Stomach (tissue), 4 donors: Measurements from ENCODE around the gene LVRN.

Experiments
- POLR2A ChIP-seq, 4 donors: fragments of 450-650 bp; IDR thresholded peaks; one replicate each; pipeline ENCODE4 v1.6.1; 2016; ENCODE audit warnings: antibody characterized with exemption in 4 of 4, control low read depth in 2 of 4, mild to moderate bottlenecking in 1 of 4, moderate library complexity in 1 of 4
- TF ChIP-seq, protein P1 (sequence below), 7 experiments: fragments of 450-650 bp in 4 of 7; fragments of 200-600 bp in 3 of 7; sonication (generic) in 3 of 7; IDR thresholded peaks; one replicate each; pipeline ENCODE4 v1.5.1; 2016 to 2019; ENCODE audit warnings: antibody characterized with exemption in 7 of 7, control low read depth in 2 of 7, mild to moderate bottlenecking in 1 of 7

DNA sequence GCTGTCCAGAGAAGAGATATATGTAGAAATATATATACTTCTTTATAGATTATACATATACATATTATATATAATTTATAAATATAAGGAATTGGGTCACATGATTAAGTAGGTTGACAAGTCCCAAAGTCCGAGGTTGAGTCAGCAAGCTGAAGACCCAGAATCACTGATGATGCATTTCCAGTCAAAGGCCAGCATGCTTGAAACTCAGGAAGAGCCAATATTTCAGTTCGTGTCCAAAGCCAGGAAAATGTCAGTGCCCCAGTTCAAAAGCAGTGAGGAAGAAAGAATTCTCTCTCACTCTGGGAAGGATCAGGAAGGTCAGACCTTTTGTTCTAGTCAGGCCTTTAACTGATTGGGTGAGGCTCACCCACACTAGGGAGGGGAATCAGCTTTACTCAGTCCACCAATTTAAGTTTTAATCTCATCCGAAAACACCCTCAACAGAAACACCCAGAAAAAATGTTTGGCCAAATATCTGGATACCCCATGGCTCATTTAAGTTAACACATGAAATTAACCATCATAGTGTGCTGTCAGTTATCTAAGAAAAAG is 42.0 kb upstream of the LVRN start:
- TF ChIP-seq, protein P1, sequence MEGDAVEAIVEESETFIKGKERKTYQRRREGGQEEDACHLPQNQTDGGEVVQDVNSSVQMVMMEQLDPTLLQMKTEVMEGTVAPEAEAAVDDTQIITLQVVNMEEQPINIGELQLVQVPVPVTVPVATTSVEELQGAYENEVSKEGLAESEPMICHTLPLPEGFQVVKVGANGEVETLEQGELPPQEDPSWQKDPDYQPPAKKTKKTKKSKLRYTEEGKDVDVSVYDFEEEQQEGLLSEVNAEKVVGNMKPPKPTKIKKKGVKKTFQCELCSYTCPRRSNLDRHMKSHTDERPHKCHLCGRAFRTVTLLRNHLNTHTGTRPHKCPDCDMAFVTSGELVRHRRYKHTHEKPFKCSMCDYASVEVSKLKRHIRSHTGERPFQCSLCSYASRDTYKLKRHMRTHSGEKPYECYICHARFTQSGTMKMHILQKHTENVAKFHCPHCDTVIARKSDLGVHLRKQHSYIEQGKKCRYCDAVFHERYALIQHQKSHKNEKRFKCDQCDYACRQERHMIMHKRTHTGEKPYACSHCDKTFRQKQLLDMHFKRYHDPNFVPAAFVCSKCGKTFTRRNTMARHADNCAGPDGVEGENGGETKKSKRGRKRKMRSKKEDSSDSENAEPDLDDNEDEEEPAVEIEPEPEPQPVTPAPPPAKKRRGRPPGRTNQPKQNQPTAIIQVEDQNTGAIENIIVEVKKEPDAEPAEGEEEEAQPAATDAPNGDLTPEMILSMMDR (IDR thresholded peaks at IDR 0.05), result no peak
- TF ChIP-seq POLR2A (IDR thresholded peaks at IDR 0.05), result no peak
